IPS-18c (cell line): ENCODE results near the gene SLC35D2.
"Not testable (repeated sequence)": the region's sequence is repeated elsewhere in the genome, so short reads cannot be mapped to it uniquely, and the experiment has no call there.

Source experiments
- H3K4me3 ChIP-seq: 2 replicates; pipeline ENCODE4 v1.7.0; 2013; ENCODE audit warnings: low read depth, mild to moderate bottlenecking, low read length, moderate library complexity; ENCODE audit not compliant: insufficient read depth
- H3K9me3 ChIP-seq: one replicate; pipeline ENCODE4 v1.6.1; 2013; ENCODE audit warnings: mild to moderate bottlenecking, low read length, moderate library complexity; ENCODE audit not compliant: control insufficient read depth, insufficient read depth

SLC35D2 gene

GRCh38 chr9:96378187-96378586, 5.3 kb downstream of the SLC35D2 start:
- H3K4me3 ChIP-seq = no peak overlapping the region
- H3K9me3 ChIP-seq = no peaks in the 10 kb centered on the region

DNA sequence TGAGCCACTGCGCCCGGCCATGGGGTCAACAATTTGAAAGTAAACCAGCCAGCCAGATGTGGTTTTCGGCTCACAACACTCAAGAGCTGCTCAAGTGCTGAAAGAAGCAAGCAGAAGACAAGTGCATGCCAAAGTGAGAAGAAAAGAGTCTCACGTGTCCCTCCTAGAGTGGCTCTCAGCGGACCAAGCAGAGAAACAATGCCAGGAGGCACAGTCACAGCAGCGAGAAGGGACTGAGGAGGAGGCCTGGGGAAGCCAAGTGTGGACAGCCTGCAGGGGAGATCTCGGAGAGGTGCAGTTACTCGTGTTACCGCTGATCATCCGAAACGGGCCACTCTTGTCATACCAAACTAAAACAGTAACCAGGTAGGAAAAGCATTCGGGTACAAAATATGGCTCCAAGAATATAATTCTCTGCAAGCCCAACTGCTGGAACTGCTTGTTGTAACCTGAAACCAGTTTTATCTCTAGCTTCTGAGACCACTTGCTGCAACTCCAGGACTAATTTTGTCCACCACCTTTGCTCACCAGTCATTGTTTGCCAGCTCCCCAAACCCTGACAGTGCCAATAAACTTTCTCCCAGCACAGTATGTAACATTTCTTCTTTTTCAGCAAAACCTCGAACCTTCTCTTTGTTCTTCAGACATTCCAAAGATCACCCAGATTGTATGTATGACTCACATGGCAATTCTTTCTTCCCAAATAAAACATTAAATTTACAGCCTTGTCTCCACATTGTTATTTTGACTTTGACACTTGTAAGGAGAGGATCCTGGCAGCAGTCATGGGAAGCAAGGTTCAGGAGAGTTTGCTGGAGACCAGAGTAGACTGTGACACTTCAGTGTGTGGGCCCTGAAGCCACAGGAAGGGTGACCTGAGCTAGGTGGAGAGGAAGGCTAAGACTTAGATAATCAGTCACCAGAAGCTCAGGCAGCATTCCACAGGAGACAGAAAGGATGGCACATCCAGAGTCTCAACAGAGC, 6.3 kb downstream of the SLC35D2 start:
- Histone ChIP-seq H3K9me3 (no peaks in the 10 kb centered on the region), H3K4me3 (no peak overlapping the region)

GRCh38 chr9:96375507-96375906, 8.0 kb downstream of the SLC35D2 start:
- H3K4me3 ChIP-seq = not testable (repeated sequence)

GRCh38 chr9:96367943-96368342, 15.6 kb downstream of the SLC35D2 start:
- Histone ChIP-seq H3K4me3 (no peak overlapping the region), H3K9me3 (no peaks in the 10 kb centered on the region)

More at GRCh38 chr9:96375507-96375906, 8.0 kb downstream of the SLC35D2 start:
- not testable (repeated sequence) for H3K9me3 ChIP-seq

DNA sequence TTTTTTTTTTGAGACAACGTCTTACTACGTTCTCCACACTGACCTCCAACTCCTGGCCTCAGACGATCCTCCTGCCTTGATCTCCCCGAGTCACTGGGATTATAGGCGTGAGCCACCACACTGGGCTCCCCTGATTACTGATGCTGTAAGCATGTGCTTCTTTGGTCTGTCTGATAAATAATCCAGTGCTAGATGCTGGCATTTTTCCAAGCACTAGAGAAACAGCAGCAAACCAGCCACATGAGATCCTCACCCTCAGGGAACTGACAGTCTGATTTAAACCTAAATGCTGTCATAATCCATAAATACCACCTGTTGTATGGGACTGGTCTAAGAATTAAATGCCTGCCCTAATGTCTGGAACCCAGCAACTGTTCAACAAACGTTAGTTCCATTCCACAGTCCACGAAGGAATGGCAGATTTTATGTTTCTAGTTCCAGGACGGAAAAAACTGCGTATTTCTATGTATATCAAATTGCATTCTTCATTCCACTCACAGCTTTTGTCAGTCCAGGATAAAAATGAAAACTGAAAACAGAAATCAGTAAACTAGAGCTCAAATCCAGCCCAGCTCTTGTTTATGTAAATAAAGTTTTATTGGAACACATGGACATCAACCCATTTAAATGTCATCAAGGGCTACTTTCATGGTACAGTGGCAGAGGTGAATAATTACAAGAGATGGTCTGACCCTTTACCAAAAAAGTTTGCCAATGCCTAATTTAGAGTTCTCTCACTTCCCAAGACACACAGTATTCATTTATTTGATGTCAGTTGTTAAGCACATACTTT, 20.1 kb downstream of the SLC35D2 start:
- no peaks in the 10 kb centered on the region for H3K9me3 ChIP-seq
- no peak overlapping the region for H3K4me3 ChIP-seq

GRCh38 chr9:96362119-96362518, 21.4 kb downstream of the SLC35D2 start:
- H3K9me3 ChIP-seq, H3K4me3 ChIP-seq: not testable (repeated sequence)

DNA sequence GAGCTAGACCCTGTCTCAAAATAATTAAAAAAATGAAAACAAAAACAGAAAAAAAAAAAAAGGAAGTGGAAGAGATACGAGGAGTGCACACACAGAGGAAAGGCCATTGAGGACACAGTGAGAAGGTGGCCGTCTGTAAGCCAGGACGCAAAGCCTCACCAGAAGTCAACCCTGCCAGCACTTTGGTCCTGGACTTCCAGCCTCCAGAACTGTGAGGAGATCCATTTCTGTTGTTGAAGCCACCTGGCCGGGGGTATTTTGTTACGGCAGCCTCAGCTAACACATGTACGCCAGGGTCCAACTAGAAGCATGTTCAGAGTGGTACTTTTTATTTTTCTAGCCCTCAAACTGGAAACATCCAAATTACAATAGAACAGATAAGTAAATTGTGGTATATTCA, 21.8 kb downstream of the SLC35D2 start:
- no peak overlapping the region for H3K4me3 ChIP-seq
- no peaks in the 10 kb centered on the region for H3K9me3 ChIP-seq

GRCh38 chr9:96360976-96361375, 22.5 kb downstream of the SLC35D2 start:
- H3K4me3 ChIP-seq = no peak overlapping the region
- H3K9me3 ChIP-seq = no peaks in the 10 kb centered on the region

GRCh38 chr9:96360523-96360922, 23.0 kb downstream of the SLC35D2 start:
- not testable (repeated sequence) for H3K9me3 ChIP-seq, H3K4me3 ChIP-seq

GRCh38 chr9:96350866-96351265, 32.6 kb downstream of the SLC35D2 start:
- H3K9me3 ChIP-seq = peaks cover 4% of the 10 kb centered on the region
- H3K4me3 ChIP-seq = no peak overlapping the region

GRCh38 chr9:96348261-96348660, 35.2 kb downstream of the SLC35D2 start:
- H3K9me3 ChIP-seq = peaks cover 4% of the 10 kb centered on the region
- H3K4me3 ChIP-seq = no peak overlapping the region; the same call in 1 of the 2 replicates

DNA sequence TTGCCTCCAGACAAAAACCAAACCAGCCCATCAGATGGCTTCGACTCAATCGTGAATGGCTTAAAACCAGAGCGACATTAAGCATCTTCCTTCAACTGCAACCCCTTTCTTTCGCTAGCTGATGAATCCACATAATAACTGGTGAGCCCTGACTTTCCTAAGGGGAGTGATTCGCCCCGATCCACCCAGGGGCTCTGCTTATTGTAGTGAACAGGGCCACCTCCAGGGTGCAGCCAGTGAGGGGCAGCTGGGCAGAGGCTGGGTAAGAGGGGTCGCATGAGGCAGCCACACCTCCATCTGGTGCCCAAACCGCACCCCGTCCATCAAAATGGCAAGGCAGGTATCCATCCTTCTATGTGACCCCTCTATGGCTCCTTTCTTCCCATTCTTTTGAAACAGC, 38.0 kb downstream of the SLC35D2 start:
- Histone ChIP-seq H3K9me3 (peaks cover 4% of the 10 kb centered on the region), H3K4me3 (no peak overlapping the region)

DNA sequence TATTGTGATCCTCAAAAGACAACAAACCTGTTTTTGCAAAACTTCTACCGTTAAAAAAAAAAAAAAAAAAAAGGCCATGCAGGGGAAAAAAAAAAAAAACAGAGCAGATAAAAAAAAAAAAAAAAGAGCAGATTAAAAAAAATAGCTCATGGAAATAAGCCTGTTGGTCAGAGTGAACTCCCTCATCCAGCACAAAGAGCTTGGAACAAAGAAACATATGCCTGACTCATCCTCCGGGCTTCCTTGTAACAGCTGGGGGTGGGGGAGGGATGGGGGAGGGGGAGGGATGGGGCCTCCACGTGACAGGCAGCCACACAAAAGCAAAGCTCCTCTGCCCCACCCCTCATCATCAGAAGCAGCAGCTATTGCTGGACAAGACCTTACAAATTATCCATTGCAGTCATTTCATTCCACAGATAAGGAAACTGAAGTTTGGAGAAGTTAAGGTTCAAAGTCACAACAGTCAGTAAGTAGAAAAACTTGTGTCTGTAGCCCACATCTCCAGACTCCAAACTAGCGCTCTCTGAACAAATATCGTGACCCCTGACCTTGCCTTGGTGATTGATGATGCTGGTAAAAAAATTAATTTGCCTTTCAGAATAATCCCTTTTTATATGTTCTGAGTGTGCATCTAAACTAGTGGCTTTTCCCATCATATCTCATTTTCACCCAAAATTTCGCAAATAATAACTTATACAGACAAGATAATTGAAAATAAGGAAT, 38.9 kb downstream of the SLC35D2 start:
- H3K4me3 ChIP-seq = no peak overlapping the region
- H3K9me3 ChIP-seq = peaks cover 4% of the 10 kb centered on the region

GRCh38 chr9:96343515-96344360, 39.8 kb downstream of the SLC35D2 start:
- Histone ChIP-seq H3K9me3 (peaks cover 4% of the 10 kb centered on the region), H3K4me3 (no peak overlapping the region)

DNA sequence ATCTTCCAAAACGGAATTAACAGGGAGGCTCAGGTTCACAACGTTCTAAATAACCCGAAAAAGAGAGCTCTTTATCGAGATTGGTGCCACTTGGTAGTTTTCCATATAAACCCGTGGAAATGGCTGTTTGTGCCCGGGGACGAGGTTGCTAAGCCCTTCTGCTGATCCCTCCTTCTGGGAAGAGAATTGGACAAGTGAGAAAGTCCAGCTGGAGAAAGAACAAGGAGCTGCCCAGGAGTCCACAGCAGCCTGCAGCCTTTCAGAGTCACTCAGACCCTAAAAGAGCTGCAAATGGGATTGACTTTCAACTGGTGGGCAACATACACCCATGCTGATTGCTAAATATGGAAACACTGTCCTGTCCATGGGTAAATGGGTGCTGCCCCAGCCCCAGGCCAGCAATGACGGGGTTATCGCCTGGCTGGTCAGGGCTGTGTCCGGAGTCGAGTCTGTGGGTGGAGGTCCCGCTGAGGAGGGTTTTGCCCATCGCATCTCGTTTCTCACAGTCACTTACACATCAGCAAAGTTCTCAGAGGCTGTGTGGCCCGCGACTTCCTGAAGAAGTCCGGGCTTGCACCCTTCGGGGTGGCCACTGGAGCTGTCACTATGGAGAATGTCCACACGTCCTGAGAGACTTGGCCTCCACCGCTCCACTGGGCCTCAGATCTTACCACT, 40.8 kb downstream of the SLC35D2 start:
- H3K4me3 ChIP-seq = no peak overlapping the region
- no peaks in the 10 kb centered on the region for H3K9me3 ChIP-seq

DNA sequence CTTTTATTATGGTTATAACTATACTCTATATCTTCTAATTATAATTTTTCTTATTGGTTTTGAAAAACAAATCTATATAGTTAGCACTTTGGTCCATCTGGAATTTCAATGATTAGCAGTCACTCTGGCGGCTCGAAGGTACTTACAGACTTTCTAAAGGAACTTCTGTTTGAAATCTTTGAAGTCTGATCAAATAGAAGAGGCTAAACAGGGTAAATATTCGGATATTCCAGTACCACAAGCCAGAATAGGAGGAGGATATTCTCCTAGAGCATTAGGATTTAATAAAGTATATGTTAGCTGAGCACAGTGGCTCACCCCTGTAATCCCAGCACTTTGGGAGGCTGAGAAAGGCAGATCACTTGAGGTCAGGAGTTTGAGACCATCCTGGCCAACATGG, 42.8 kb downstream of the SLC35D2 start:
- Histone ChIP-seq H3K4me3 (no peak overlapping the region), H3K9me3 (no peaks in the 10 kb centered on the region)
